ENCODE data around the gene GPR173.

DNA sequence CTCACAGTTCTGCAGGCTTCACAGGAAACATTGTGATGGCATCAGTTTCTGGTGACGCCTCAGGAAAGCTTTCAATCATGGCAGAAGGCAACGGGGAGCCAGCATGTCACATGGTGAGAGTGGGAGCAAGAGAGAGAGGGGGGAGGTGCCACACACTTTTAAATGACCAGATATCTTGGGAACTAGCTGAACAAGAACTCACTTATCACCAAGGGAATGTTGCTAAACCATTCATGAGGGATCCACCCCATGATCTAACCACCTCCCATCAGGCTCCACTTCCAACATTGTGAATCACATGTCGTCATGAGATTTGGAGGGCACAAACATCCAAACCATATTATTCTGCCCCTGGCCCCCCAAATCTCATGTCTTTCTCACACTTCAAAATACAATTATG, 43.3 kb upstream of the GPR173 start:
- TF ChIP-seq, protein P1, sequence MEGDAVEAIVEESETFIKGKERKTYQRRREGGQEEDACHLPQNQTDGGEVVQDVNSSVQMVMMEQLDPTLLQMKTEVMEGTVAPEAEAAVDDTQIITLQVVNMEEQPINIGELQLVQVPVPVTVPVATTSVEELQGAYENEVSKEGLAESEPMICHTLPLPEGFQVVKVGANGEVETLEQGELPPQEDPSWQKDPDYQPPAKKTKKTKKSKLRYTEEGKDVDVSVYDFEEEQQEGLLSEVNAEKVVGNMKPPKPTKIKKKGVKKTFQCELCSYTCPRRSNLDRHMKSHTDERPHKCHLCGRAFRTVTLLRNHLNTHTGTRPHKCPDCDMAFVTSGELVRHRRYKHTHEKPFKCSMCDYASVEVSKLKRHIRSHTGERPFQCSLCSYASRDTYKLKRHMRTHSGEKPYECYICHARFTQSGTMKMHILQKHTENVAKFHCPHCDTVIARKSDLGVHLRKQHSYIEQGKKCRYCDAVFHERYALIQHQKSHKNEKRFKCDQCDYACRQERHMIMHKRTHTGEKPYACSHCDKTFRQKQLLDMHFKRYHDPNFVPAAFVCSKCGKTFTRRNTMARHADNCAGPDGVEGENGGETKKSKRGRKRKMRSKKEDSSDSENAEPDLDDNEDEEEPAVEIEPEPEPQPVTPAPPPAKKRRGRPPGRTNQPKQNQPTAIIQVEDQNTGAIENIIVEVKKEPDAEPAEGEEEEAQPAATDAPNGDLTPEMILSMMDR (IDR thresholded peaks at IDR 0.05; ENCODE audit: low read depth, low read length), result no peak
- no peak for TF ChIP-seq EZH2phosphoT487 (IDR thresholded peaks at IDR 0.05; ENCODE audit: low read depth)
